SJCRH30 (cell line): ENCODE results near the gene TEKTIP1. TPM values are rescaled to one million over a fixed set of nuclear protein-coding genes. Genes with fewer than 3 reads are reported as not detected.

ENCODE experiments used
- DNase-seq, 2 experiments: peaks; one replicate each; pipeline ENCODE4 v3.0.0-alpha.2; 2015 to 2020
- H3K27ac ChIP-seq: fragments of 250-450 bp; sonication (Bioruptor Pico); 2 replicates; pipeline ENCODE4 v1.5.1; 2020; ENCODE audit warnings: mild to moderate bottlenecking, moderate library complexity
- H3K27me3 ChIP-seq: fragments of 250-450 bp; sonication (Bioruptor Pico); 2 replicates; pipeline ENCODE4 v1.5.1; 2020; ENCODE audit warnings: mild to moderate bottlenecking, moderate library complexity
- H3K36me3 ChIP-seq: fragments of 250-450 bp; sonication (Bioruptor Pico); 2 replicates; pipeline ENCODE4 v1.5.1; 2020; ENCODE audit warnings: mild to moderate bottlenecking, moderate library complexity
- H3K4me1 ChIP-seq: fragments of 250-450 bp; sonication (Bioruptor Pico); 2 replicates; pipeline ENCODE4 v1.5.1; 2020; ENCODE audit warnings: mild to moderate bottlenecking, moderate library complexity
- H3K4me3 ChIP-seq: fragments of 250-450 bp; sonication (Bioruptor Pico); 2 replicates; pipeline ENCODE4 v1.5.1; 2020; ENCODE audit warnings: mild to moderate bottlenecking, moderate library complexity
- H3K9me3 ChIP-seq: fragments of 250-450 bp; sonication (Bioruptor Pico); replicated peaks from 2 replicates; pipeline ENCODE4 v1.5.1; 2020; ENCODE audit warnings: mild to moderate bottlenecking, moderate library complexity
- total RNA-seq: library from RNA; depleted of rRNA; stranded (reverse); fragments of >200 nt; shearing (Covaris generic); gene quantifications from 2 replicates; pipeline ENCODE4 v1.2.3, GENCODE V29; 2014

The TEKTIP1 gene
- total RNA-seq, 1 experiment from 2014 or later = not detected

DNA sequence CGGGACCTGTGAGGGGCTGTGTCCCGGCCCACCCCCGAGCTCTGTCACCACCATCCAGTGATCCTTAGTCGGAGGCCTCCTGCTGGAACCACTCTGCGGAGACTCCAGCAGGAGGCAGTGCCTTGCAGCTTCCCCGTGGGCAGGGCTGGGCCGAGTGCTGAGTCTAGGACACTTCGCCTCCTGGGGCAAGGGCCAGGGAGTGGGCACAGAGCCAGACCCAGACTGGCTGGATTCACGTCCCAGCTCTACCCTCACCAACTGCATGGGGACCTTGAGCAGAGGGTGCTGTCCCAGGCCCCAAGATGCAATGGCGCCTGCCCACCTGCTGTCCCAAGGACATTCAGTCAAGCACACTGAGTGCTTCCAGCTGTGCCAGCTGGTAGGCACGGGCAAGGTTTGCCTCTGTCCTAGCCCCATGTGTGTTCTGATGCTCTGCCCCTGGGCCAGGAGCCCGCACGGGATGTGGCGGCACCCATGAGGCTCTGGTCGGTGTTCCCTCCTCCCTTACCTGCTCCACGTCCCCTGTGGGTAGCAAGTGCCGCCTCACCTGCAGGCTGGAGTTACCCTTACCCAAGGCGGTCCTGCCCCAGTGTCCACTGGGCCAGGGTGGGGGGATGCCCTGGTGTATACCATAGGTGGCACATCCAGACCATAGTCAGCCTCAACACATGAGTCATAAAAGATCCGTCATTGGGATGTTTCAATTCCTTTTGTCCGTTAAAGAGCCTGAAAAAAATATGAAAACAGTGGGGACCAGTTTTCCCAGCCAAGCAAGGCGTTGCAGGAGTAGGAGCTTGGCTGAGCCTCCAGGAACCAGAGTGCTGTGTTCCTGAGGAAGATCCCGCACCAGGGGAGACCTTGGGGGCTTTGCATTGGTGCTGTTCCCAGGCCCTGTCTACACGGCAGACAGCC, 25.5 kb upstream of the TEKTIP1 start:
- no peak for DNase-seq

DNA sequence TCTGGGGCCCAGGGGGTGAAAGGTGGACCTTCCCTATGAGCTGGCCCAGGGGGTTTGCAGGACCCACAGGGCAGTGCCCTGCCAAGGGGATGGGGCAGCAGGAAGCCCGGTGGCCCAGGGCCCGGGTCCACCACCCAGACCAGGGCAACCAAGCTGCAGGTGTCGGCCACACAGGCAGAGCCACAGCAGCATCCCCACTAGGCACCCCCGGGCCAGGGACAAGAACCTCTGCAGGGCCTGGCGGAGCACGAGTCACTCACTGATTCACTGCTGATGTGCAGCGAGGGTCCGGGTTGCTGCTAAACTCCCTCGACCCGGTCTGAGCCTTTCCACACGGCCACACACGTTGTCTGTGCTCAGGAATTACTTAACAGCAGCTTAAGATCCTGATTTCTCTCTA, 24.0 kb upstream of the TEKTIP1 start:
- DNase-seq = no peak
- no peaks in the 10 kb centered on the region for H3K9me3 ChIP-seq
- H3K27me3 ChIP-seq = no peaks in the 10 kb centered on the region
- H3K36me3 ChIP-seq = peaks cover 5% of the 10 kb centered on the region
- no peaks in the 10 kb centered on the region for H3K4me1 ChIP-seq
- H3K27ac ChIP-seq = no peak overlapping the region
- no peak overlapping the region for H3K4me3 ChIP-seq

More for the DNA sequence above, 25.5 kb upstream of the TEKTIP1 start:
- Histone ChIP-seq H3K36me3 (peaks cover 5% of the 10 kb centered on the region), H3K27me3 (no peaks in the 10 kb centered on the region), H3K9me3 (no peaks in the 10 kb centered on the region), H3K4me3 (no peak overlapping the region), H3K4me1 (no peaks in the 10 kb centered on the region), H3K27ac (no peak overlapping the region)

DNA sequence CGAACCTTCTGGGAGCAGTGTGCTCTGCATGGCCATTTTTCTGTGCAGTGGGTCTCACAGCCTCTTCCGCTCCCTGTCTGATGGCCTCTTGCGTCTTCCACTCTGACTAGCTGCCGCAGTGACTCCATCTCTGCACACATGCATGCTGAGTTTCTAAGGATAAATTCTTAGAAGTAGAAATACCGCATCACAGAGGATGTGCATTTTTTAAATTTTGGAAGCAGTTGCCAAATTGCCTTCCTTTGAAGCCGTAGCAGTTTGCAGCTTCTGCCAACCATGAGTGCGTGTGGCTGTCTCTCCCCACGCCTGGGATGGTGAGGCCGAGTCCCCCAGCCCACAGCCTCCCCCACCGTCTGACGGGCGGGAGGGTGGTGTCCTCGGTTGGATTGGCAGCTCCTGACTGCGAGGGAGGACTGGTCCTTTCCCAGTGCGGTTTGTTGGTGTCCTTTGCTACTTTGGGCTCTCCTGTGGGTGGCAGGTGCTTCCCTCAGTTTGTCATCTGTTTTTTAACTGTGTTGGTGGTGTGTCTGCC, 23.0 kb upstream of the TEKTIP1 start:
- DNase-seq = no peak
- no peak overlapping the region for H3K27ac ChIP-seq
- no peaks in the 10 kb centered on the region for H3K4me1 ChIP-seq
- H3K9me3 ChIP-seq = no peaks in the 10 kb centered on the region
- no peaks in the 10 kb centered on the region; the same call in 1 of the 2 replicates for H3K36me3 ChIP-seq
- no peaks in the 10 kb centered on the region for H3K27me3 ChIP-seq
- H3K4me3 ChIP-seq = no peak overlapping the region

DNA sequence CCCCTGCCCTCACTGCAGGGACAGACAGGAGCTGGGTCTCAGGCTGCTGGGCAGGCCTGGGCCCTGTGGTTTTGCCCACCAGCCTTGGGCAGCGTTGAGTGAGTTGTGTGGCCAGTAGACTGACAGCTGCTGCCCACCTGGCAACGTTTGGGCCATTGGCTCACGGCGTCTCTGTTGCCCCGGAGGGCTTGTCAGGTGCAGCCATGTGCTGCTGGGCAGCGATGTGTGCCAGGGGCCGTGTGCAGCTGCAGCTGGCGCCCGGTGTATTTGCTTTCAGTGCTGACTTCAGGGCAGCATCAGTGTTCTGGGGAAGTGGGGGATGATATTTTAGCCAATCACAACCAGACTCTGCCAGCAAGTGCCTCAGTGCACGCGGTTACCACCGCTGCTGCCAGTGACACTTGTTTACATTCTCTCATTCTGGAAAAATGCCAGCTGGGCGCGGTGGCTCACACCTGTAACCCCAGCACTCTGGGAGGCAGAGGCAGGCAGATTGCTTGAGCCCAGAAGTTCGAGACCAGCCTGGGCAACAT, 22.2 kb upstream of the TEKTIP1 start:
- H3K4me1 ChIP-seq = no peaks in the 10 kb centered on the region
- H3K4me3 ChIP-seq = no peak overlapping the region
- no peak for DNase-seq
- H3K27ac ChIP-seq = no peak overlapping the region
- H3K27me3 ChIP-seq = no peaks in the 10 kb centered on the region
- H3K9me3 ChIP-seq = no peaks in the 10 kb centered on the region
- no peaks in the 10 kb centered on the region; the same call in 1 of the 2 replicates for H3K36me3 ChIP-seq

DNA sequence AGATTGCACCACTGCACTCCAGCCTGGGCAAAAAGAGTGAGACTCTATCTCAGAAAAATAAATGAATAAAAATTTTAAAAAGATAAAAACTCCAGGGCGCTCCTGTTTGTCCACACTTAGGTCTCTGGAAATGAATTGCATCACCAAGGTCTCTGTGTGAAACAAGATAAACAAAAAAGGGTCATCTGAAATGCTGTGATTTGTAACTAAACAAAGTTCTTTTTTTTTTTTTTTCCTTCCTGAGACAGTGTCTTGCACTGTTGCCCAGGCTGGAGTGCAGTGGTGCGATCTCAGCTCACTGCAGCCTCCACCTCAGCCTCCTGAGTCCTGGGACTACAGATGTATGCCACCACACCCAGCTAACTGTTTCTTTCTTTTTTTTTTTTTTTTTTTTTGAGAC, 21.3 kb upstream of the TEKTIP1 start:
- Histone ChIP-seq H3K27me3 (no peaks in the 10 kb centered on the region), H3K4me1 (no peaks in the 10 kb centered on the region), H3K27ac (no peak overlapping the region), H3K4me3 (no peak overlapping the region), H3K9me3 (no peaks in the 10 kb centered on the region), H3K36me3 (no peaks in the 10 kb centered on the region; the same call in 1 of the 2 replicates)
- no peak for DNase-seq

DNA sequence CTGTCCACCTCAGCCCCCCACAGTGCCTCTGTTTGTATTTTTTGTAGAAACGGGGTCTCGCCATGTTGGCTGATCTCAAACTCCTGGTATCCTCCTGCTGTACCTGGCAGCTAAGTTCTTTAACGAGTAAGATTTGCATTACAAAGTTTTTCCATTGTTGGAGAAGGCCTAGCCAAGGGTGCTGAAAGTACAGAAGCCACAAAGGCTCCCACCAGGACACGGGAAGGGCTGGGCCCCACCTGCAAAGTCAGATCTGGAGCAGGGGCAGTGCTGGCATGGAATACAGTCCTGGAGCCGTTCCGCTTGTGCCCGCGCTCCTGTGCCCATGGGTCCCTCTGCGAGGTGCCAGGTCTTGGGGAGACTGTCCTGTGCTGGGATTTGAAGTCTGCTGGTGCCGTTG, 20.7 kb upstream of the TEKTIP1 start:
- Histone ChIP-seq H3K27me3 (no peaks in the 10 kb centered on the region), H3K36me3 (no peaks in the 10 kb centered on the region; the same call in 1 of the 2 replicates), H3K4me3 (no peak overlapping the region), H3K27ac (no peak overlapping the region), H3K4me1 (no peaks in the 10 kb centered on the region), H3K9me3 (no peaks in the 10 kb centered on the region)
- no peak for DNase-seq

DNA sequence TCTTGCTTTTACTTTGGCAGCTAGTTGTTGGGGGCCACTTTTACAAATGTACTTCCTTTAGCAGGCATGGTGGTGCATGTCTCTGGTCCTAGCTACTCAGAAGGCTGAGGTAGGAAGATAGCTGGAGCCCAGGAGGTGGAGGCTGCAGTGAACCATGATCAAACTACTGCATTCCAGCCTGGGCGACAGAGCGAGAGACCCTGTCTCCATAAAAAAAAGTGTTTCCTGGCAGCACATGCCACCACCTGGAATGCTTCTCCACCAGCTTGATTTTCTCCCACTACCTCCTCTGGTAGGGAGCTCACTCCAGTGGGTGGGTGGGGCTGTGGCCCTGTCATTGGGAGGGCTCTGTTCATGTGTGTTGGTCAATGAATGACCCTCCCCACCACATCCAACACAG, 20.3 kb upstream of the TEKTIP1 start:
- H3K4me1 ChIP-seq = no peaks in the 10 kb centered on the region
- no peak overlapping the region for H3K27ac ChIP-seq
- H3K27me3 ChIP-seq = no peaks in the 10 kb centered on the region
- DNase-seq = no peak
- H3K4me3 ChIP-seq = no peak overlapping the region
- H3K9me3 ChIP-seq = no peaks in the 10 kb centered on the region
- peaks cover 1% of the 10 kb centered on the region; the same call in 1 of the 2 replicates for H3K36me3 ChIP-seq

DNA sequence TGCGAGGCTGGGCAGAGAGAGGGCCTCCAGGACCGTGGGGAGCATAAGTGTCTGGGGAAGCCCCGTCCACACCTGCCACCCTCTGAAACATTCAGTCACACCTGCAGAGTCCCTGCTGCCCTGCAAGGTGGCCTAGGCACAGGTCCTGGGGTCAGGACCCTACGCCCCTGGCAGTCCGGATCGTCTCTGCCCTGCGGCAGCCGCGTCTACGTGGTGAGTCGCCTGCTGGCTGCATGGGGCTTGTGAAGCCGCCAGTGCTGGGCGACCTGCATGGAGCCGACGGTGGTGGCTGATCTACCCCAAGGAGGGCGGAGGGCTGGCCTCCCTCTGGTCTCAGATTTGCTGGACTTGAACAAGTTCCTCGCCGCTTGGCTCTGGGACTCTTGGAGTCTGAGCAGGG, 19.8 kb upstream of the TEKTIP1 start:
- Histone ChIP-seq H3K27ac (no peak overlapping the region), H3K9me3 (no peaks in the 10 kb centered on the region), H3K36me3 (peaks cover 4% of the 10 kb centered on the region; the same call in 1 of the 2 replicates), H3K4me1 (no peaks in the 10 kb centered on the region), H3K27me3 (no peaks in the 10 kb centered on the region), H3K4me3 (no peak overlapping the region)
- DNase-seq = no peak

DNA sequence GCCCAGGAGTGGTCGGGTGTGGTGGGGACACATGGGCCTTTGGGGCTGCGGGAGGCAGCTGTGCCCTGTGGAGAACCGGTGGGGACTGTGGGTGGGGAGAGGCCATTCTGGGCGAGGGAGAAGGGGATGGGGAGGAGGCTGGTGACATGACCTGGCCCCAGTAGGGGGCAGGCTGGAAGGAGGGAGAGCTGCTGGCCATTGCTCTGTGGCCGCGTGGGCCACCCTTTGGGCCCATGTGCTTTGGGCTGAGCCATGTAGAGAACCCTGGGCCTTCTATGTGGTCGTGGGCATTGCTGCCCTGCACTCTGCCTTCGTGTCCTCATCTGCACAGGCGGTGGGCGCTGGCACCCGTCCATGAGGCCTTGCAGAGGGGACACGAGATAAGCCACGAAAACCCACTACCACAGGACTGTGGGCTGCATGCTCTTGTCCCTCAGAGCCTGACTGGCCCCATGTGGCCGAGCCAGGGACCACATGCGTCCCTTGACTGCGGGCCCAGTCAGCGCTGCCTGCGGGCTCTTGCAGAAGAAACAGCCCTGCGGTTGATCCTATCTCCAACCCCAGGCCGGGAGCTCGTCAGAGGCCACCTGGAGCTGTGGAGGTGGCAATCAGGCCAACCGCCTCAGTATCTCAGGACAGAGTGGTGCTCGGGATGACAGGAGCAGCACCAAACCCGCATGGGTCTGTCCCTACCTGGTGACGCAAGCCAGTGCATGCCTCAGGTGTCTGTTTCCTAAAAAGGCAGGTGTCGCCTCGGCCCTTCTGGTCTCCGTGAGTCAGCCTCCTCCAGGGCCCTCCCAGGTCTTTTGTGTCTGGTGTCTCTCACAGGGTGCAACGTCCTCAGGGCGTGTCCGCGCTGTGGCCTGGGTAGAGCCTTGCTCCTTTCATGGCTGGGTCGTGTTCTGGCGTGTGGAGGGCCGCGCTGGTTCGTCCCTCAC, 18.5 kb upstream of the TEKTIP1 start:
- Histone ChIP-seq H3K9me3 (no peaks in the 10 kb centered on the region), H3K4me1 (no peaks in the 10 kb centered on the region), H3K27ac (no peak overlapping the region), H3K4me3 (no peak overlapping the region), H3K27me3 (no peaks in the 10 kb centered on the region), H3K36me3 (peaks cover 7% of the 10 kb centered on the region)
- no peak for DNase-seq

DNA sequence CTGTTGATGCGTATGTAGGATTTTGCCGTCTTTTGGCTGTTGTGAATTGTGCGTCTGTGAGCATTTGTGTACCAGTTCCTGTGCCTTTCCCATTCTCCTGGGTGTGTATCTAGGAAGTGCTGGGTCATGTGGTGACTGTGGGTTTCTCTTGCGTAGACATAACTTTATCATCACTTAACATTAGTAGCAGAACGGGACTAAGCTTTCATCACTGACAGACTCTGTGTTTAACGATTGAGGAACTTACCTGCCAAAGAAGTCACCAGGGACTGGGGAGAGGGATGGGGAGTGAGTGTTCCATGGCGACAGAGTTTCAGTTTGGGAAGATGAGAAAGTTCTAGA, 17.9 kb upstream of the TEKTIP1 start:
- Histone ChIP-seq H3K9me3 (no peaks in the 10 kb centered on the region), H3K27ac (no peak overlapping the region), H3K4me1 (no peaks in the 10 kb centered on the region), H3K4me3 (no peak overlapping the region), H3K36me3 (peaks cover 7% of the 10 kb centered on the region), H3K27me3 (no peaks in the 10 kb centered on the region)
- DNase-seq = no peak

DNA sequence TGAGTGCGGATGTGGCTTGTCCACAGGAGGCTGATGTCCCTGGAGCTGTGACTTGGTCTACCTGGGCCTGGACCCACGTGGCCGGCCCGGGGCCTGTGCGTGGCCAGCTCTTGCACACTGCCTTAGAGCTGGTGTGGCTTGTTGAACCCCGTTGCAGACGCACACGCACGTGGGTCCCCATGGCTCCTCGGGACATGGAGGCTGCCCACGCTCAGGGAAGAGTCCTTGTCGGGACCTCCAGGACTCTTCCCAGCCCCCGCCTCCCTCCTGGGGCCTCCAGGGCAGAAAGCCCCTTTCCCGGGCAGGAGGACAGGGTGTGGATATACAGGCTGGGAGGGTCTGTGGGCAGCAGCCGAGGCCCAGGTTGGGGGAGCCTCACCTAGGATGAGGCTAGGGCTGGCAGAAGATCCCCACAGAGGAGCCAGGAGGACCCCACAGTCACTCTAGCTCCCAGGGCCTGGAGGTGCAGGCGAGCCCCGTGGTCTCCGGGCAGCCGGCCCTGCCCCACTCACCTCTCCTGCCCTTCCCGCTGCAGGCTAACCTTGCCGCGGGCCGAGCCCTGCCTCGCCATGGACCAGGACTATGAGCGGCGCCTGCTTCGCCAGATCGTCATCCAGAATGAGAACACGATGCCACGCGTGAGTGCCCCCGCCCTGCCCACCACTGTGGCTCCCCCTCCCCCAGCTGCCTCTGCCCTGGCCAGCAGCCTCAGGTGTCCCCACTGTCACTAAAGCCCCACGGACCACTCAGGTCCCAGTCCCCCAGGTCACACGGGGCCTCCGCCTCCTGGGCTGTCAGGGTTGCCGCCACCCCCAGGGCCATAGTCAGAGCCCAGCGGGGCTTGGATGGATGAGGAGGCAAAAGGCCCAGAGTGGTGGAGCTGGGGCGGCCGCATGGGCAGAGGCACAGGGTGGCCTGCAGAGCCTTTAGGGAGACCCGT, 16.3 kb upstream of the TEKTIP1 start:
- H3K4me3 ChIP-seq = no peak overlapping the region
- no peaks in the 10 kb centered on the region for H3K9me3 ChIP-seq
- no peak for DNase-seq
- H3K4me1 ChIP-seq = no peaks in the 10 kb centered on the region
- H3K27me3 ChIP-seq = no peaks in the 10 kb centered on the region
- H3K27ac ChIP-seq = no peak overlapping the region
- peaks cover 18% of the 10 kb centered on the region for H3K36me3 ChIP-seq

DNA sequence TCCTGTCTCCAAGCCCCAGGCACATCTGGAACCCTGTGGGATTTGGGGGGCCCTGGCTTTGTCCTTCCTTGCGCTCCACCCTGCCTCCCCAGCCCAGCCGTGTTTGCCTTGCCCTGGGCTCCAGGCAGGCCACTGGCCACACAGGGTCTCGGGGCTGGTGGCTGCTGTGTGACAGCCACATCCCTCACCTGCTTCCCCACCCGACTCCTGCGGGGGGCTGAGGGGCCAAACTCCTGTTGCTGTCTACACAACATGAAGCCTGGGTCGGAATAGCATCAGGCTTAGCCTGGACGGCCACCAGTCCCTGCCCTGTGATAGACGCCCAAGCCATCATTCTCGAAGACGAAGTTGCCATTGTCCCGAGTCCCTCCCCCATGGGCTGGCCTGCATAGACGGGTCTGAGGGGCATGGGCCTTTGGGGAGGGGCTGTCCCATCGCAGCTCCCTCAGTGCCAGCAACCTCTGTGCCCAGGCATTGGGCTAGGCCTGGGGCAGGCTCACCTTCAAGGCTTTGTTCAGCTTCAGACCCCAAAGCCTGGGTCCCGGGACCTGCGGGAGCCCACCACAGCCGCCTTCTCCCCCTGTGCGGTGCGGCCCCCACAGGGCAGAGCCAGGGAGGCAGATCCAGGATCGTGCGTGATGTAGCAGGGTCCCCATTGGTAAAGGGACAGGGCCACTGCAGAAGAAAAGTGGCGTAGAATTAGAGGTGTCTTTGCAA, 15.5 kb upstream of the TEKTIP1 start:
- H3K27me3 ChIP-seq = no peaks in the 10 kb centered on the region
- H3K4me3 ChIP-seq = no peak overlapping the region
- peaks cover 22% of the 10 kb centered on the region for H3K36me3 ChIP-seq

DNA sequence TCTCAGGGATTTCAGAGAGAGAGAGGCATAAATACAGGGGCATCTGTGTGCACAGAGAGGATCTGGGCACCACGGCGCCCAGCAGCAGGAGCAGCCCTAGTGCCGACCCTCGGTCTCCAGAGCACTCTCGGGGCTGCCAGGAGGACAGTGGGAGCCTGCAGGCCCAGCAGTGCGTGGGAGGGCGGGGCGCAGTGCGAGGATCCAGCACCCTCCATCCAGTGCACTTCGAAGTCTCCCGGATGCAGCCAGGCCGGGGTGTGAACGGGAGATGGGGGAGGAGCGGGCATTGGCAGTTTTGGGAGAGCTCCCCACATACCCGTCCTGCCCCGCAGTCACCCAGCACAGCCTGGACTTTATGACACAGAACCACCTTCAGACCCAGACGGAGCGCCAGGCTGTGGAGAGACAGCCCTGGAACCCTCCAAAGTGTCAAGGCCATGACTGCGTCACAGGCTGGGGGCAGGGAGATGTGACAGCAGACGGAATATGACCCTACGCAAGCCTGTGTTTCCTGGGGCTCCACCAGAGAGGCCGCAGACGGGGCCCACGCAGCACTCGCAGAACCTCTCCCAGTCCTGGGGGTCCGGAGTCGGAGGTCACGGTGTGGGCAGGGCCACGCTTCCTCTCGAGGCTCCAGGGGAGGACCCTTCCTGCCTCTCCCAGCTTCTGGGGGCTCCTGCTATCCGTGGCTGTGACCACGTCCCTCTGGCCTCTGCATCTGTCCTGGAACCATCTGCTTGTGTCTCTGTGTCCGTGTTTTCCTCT, 14.7 kb upstream of the TEKTIP1 start:
- DNase-seq = no peak
- Histone ChIP-seq H3K4me3 (no peak overlapping the region), H3K9me3 (no peaks in the 10 kb centered on the region), H3K4me1 (no peaks in the 10 kb centered on the region), H3K27me3 (no peaks in the 10 kb centered on the region), H3K36me3 (peaks cover 22% of the 10 kb centered on the region), H3K27ac (no peak overlapping the region)

More for the DNA sequence above, 15.5 kb upstream of the TEKTIP1 start:
- no peak for DNase-seq
- no peaks in the 10 kb centered on the region for H3K4me1 ChIP-seq
- H3K9me3 ChIP-seq = no peaks in the 10 kb centered on the region
- no peak overlapping the region for H3K27ac ChIP-seq
